LoVo (cell line): Measurements from ENCODE around the gene TMEM213.

Source experiments
- DNase-seq: peaks from one replicate; pipeline ENCODE4 v3.0.0-alpha.2; 2016; ENCODE audit warnings: low spot score

TMEM213 gene

DNA sequence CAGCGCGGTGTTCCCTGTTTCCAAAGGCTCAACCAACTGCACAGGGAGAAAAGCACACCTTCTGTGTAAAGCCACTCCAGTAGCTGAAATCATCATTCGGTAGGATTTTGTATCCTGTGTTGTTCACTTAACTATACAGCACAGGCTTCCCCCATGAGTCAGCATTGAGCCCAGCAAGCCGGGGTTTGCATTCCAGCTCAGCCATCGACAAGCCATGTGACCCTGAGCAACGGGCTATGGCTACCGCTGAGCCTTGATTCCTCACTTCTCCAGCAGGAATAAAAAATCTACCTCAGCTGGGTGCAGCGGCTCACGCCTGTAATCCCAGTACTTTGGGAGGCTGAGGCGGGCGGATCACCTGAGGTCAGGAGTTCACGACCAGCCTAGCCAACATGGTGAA, 44.3 kb downstream of the TMEM213 start:
- DNase-seq, result no peak

GRCh38 chr7:138843632-138844580, 46.1 kb downstream of the TMEM213 start:
- no peak for DNase-seq

DNA sequence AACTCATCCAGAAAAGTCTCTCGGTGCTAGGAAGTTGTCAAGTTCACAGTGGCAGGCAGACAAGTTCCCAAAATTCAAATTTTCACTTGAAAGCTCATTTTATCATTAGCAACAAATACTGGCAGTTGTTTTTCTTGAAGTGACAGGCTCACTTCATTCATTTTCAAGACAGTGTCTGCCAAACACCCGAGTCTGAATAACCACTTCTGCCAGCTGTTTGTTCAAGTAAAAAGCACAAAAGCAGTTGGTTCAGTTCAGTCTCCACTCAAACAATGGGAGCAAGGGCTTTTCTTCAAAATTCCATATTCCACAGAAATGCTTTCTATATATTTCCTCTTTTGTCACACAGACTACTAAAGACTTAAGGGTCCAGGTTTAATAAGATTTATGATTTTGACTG, 47.9 kb downstream of the TMEM213 start:
- DNase-seq, result no peak

DNA sequence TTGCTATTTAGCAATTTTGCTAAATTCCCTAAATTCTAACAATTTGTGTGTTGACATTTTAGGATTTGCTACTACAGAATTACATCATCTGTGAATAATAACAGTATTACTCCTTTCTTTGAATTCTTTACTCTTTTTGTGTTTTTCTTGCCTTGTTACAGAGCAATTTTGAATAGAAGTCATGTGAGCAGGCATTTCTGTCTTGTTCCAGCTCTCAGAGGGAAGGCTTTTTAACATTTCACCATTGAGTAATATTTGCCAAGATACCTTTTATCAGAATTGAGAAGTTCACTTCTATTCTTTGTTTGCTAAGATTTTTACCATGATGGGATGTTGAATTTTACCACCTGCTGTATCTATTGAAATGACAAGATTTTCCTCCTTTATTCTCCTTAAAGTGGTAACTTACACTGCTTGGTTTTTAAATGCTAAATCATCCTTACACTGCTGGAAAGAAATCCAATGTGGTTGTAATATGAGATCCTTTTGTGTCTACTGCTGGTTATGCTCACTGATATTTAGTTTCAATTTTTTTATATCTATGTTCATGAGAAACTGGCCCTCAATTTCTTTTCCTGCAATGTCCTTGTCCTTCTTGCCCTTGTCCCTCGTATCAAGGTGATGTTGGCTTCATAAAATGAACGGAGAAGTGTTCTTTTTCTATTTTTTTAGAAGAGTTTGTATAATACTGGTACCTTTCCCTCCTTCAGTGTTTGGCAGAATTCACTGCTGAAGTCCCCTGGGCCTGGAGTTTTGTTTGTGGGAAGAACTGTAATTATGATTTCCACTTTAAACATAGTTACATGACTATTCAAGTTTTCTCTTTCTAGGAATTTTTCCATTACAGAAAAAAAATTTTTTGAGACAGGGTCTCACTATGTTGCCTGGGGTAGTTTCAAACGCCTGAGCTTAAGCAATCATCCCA, 50.5 kb downstream of the TMEM213 start:
- DNase-seq, result no peak

- DNase-seq, result no peak
Observed at GRCh38 chr7:138849701-138850100, 51.9 kb downstream of the TMEM213 start.

- no peak for DNase-seq
Observed at GRCh38 chr7:138852469-138852868, 54.7 kb downstream of the TMEM213 start.

DNA sequence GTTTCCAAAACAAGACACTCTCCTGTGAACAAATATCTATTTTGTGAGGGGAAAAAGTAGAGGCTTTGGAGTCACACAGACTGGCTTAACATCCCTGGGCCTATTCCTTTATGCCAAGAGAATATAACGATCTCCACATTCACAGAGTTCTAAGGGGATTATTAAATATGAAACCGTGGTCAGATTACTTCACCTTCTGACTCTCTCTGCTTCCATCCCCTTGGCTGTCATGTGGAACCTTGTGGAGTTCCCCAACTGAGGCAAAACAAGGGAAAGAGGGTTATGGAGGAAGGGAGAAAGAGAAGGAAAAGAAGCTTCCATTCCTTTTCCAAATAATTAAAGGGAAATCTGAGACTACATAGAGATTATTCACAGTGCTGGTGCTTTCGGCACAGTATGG, 55.7 kb downstream of the TMEM213 start:
- no peak for DNase-seq

DNA sequence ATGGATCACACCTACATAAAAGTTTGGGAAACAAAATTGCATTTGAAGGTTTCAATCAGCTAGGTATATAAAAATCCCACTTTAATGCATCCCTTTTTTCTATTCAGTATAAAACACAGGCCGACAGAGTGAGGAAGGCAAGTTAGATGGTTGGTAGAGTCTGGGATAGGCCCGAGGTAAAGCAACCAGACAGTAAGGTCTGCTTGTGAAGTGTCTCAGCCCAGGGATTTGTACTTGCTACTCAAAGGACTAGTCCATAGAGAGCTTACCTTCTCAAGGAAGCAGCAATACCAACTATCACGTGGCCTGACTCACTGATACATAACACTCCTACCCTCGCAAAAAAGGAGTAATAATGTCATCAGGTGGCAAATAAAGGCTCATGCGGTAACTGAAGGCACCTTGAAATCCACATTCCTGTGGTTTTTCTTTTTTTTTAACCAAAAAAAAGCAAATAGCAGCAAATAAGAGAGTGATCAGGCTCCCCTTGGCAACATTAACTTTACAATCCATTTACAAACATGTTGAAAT, 56.4 kb downstream of the TMEM213 start:
- DNase-seq, result peak; percentile 20

DNA sequence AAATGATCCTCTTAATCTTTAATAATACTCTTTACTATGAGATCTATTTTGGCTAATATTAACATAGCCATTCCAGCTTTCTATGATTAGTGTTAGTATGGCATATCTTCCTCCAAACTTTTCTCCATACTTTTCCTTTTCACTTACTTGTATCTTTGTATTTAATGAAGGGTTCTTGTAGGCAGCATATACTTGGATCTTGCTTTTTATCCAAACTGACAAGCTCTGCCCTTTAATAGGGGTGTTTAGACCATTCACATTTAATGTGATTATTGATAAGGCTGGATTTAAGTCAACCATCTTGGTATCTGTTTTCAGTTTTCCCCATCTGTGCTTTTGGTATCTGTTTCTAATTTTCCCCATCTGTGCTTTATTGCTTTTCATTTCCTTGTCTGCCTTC, 59.9 kb downstream of the TMEM213 start:
- DNase-seq, result no peak

- no peak for DNase-seq
Observed at GRCh38 chr7:138861051-138861450, 63.3 kb downstream of the TMEM213 start.

- DNase-seq, result no peak
Observed at GRCh38 chr7:138863931-138864330, 66.1 kb downstream of the TMEM213 start.

- peak; percentile 68 for DNase-seq
Observed at GRCh38 chr7:138864667-138865066, 66.9 kb downstream of the TMEM213 start.

DNA sequence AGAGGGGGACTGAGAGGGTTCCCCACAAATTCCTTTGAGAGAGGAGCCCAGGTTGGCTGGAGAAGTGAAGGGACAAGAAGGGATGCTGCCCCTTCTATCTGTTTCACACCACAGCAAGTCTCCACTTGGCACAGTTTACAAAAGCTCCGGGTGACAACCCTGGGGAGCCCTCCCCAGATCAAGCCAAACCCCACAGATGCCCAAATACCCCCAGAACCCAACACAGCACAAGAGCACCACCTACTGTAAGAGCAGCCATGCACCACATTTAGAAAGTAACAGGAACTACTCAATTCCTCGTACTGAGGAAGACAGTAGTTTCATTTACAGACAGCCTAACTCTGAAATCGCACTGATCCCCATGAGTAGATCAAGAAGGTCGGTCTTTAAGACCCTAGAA, 68.0 kb downstream of the TMEM213 start:
- DNase-seq, result no peak

- DNase-seq, result no peak
Observed at GRCh38 chr7:138866353-138866752, 68.6 kb downstream of the TMEM213 start.

DNA sequence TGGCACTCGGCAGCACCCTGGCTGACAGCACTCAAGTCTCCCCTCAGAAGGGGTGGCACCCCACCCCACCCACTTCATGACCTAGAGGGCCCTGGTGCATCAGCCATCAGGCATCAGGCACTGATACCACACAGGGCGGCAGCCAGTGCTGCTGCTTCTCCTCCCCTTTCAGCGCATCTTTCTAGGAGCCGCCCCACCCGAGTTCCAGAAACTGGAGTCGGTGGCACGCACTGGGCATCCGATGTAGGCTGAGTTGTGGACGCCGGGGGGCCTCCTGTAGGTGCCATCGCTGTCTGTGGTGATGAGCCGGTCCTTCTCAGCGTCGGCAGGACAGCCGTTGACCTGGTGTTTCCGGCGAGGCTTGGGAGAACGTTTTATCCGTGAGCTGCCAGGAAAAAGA, 70.0 kb downstream of the TMEM213 start:
- DNase-seq, result no peak

GRCh38 chr7:138868711-138869110, 70.9 kb downstream of the TMEM213 start:
- DNase-seq, result no peak

GRCh38 chr7:138869353-138869752, 71.6 kb downstream of the TMEM213 start:
- no peak for DNase-seq

- DNase-seq, result no peak
Observed at GRCh38 chr7:138871065-138871813, 73.4 kb downstream of the TMEM213 start.

DNA sequence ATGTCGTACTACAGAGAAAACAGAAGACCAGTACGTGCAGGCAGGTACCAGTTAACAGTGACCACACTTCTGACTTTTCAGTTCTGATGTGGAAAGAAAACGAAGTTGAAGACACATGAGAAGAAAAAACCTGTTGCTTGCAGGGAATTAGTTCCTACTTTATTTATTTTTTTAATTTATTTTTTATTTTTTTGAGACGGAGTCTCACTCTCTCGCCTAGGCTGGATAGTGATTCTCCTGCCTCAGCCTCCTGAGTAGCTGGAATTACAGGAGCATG, 74.0 kb downstream of the TMEM213 start:
- no peak for DNase-seq

GRCh38 chr7:138872576-138872975, 74.8 kb downstream of the TMEM213 start:
- peak; percentile 79 for DNase-seq

GRCh38 chr7:138873220-138873892, 75.6 kb downstream of the TMEM213 start:
- no peak for DNase-seq

DNA sequence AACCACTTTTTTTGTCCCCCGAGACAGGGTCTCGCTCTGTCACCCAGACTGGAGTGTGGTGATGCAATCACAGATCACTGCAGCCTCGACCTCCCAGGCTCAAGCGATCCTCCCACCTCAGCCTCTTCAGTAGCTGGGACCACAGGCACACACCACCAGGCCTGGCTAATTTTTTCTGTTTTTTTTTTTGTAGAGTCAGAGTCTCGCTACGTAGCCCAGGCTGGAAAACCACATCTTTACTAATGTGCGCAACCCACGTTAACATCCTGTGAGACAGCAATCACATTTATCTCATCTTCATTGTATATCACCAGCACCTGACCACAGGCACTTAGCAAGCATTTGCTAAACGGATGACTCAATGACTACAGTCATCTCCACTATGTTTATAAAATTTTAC, 78.0 kb downstream of the TMEM213 start:
- peak; percentile 35 for DNase-seq
